H1 (cell line): ENCODE data around the gene ALPG. TPM values are rescaled to one million over a fixed set of nuclear protein-coding genes. Genes with fewer than 3 reads are reported as not detected.
"Not testable (repeated sequence)": the region's sequence is repeated elsewhere in the genome, so short reads cannot be mapped to it uniquely, and the experiment has no call there.

ENCODE experiments used
- CTCF ChIA-PET: fragments of 300-600 bp; sonication (Branson Sonifier 250); formaldehyde crosslinking; loops from one replicate; lab custom pipeline; 2021; ENCODE audit not compliant: partially characterized antibody; lab: Charles Lee
- POLR2A ChIA-PET: fragments of 300-600 bp; sonication (Branson Sonifier 250); formaldehyde crosslinking; loops from one replicate; lab custom pipeline; 2021; ENCODE audit warnings: inconsistent platforms; ENCODE audit not compliant: partially characterized antibody; lab: Charles Lee
- DNase-seq, 2 experiments: peaks; one replicate each; pipeline versions ENCODE4 v3.0.0 to v3.0.0-alpha.2; 2010 to 2022; ENCODE audit warnings: low spot score in 2 of 2, low read depth in 1 of 2, mixed read lengths in 1 of 2
- FAIRE-seq: peaks from 2 replicates; lab custom pipeline; 2011; peaks lifted over from hg19 to GRCh38; lab: Jason Lieb, UNC
- H2AFZ ChIP-seq: 2 replicates; pipeline ENCODE4 v1.8.1; 2012; ENCODE audit warnings: low read length, inconsistent platforms
- H2AK5ac ChIP-seq: 2 replicates; pipeline ENCODE4 v1.6.1; 2013; ENCODE audit warnings: low read depth, low read length
- H2BK120ac ChIP-seq: replicated peaks from 2 replicates; pipeline ENCODE3; 2013; ENCODE audit warnings: low read depth, low read length, inconsistent platforms
- H2BK12ac ChIP-seq: 2 replicates; pipeline ENCODE4 v1.6.1; 2013; ENCODE audit warnings: low read depth, low read length
- H2BK15ac ChIP-seq: 2 replicates; pipeline ENCODE4 v1.6.1; 2013; ENCODE audit warnings: low read length
- H2BK20ac ChIP-seq: 2 replicates; pipeline ENCODE4 v1.6.1; 2013; ENCODE audit warnings: low read length
- H2BK5ac ChIP-seq: 2 replicates; pipeline ENCODE4 v1.6.1; 2013; ENCODE audit warnings: low read depth, low read length
- H3K14ac ChIP-seq: 2 replicates; pipeline ENCODE4 v1.6.1; 2013; ENCODE audit warnings: inconsistent platforms; ENCODE audit not compliant: insufficient read length
- H3K18ac ChIP-seq: 2 replicates; pipeline ENCODE4 v1.6.1; 2013; ENCODE audit warnings: low read length; ENCODE audit errors: extremely low read depth
- H3K23ac ChIP-seq: 2 replicates; pipeline ENCODE4 v1.6.1; 2013; ENCODE audit warnings: inconsistent platforms; ENCODE audit not compliant: insufficient read length
- H3K23me2 ChIP-seq: 2 replicates; pipeline ENCODE4 v1.6.1; 2013; ENCODE audit warnings: low read depth, low read length
- H3K27ac ChIP-seq: 2 replicates; pipeline ENCODE4 v1.6.1; 2011; ENCODE audit warnings: low read depth, low read length, inconsistent platforms
- H3K27me3 ChIP-seq, 4 experiments: replicated peaks in 1 of 4; 1 replicate in 1 of 4; 2 replicates in 3 of 4; pipeline versions ENCODE4 v1.6.1 to v1.8.1; 2011 to 2013; ENCODE audit warnings: low read length in 3 of 4, mild to moderate bottlenecking in 3 of 4, inconsistent platforms in 2 of 4, mixed read lengths in 2 of 4, moderate library complexity in 1 of 4; ENCODE audit not compliant: control insufficient read depth in 3 of 4, insufficient read depth in 3 of 4; ENCODE audit errors: extremely low read depth in 1 of 4
- H3K36me3 ChIP-seq, 4 experiments: 2 replicates each; pipeline versions ENCODE4 v1.6.1 to v1.8.1; 2011 to 2013; ENCODE audit warnings: mild to moderate bottlenecking in 4 of 4, low read length in 3 of 4, moderate library complexity in 2 of 4, control low read depth in 1 of 4, inconsistent platforms in 1 of 4; ENCODE audit not compliant: insufficient read depth in 4 of 4, control insufficient read depth in 2 of 4
- H3K4ac ChIP-seq: replicated peaks from 2 replicates; pipeline ENCODE3; 2013; ENCODE audit warnings: low read length, low read depth, mixed read lengths, inconsistent platforms; ENCODE audit not compliant: insufficient read length
- H3K4me1 ChIP-seq, 4 experiments: replicated peaks in 1 of 4; 1 replicate in 1 of 4; 2 replicates in 3 of 4; pipeline versions ENCODE4 v1.6.1 to v1.8.1; 2011 to 2013; ENCODE audit warnings: low read length in 3 of 4, inconsistent platforms in 2 of 4, mixed read lengths in 1 of 4; ENCODE audit not compliant: insufficient read depth in 4 of 4, control insufficient read depth in 3 of 4
- H3K4me2 ChIP-seq, 2 experiments: 2 replicates each; pipeline versions ENCODE4 v1.6.1 to v1.8.1; 2011 to 2013; ENCODE audit warnings: low read depth in 2 of 2, low read length in 2 of 2, control low read depth in 1 of 2, inconsistent platforms in 1 of 2, mild to moderate bottlenecking in 1 of 2; ENCODE audit not compliant: insufficient read depth in 1 of 2
- H3K4me3 ChIP-seq, 4 experiments: fragments of 200-600, 300-600 bp in 1 of 4; sonication (generic), shearing (Covaris generic), sonication (Bioruptor Twin) in 1 of 4; 2 replicates each; pipeline versions ENCODE4 v1.5.1 to v1.8.1; 2011 to 2016; ENCODE audit warnings: low read length in 4 of 4, low read depth in 3 of 4, control low read depth in 2 of 4, inconsistent platforms in 2 of 4, mild to moderate bottlenecking in 2 of 4, mixed read lengths in 1 of 4, moderate library complexity in 1 of 4; ENCODE audit not compliant: insufficient read depth in 2 of 4; ENCODE audit errors: extremely low read depth in 1 of 4
- H3K56ac ChIP-seq: replicated peaks from 2 replicates; pipeline ENCODE3; 2013; ENCODE audit warnings: low read depth, mild to moderate bottlenecking, mixed read lengths, low read length, inconsistent platforms; ENCODE audit not compliant: insufficient read length
- H3K79me1 ChIP-seq: 2 replicates; pipeline ENCODE4 v1.6.1; 2013; ENCODE audit warnings: low read depth, low read length, control low read depth
- H3K79me2 ChIP-seq, 2 experiments: 2 replicates each; pipeline versions ENCODE4 v1.6.1 to v1.8.1; 2012 to 2013; ENCODE audit warnings: low read length in 2 of 2, mild to moderate bottlenecking in 2 of 2, inconsistent platforms in 1 of 2; ENCODE audit not compliant: insufficient read depth in 2 of 2, control insufficient read depth in 1 of 2
- H3K9ac ChIP-seq, 4 experiments: replicated peaks in 1 of 4; 1 replicate in 1 of 4; 2 replicates in 3 of 4; pipeline versions ENCODE4 v1.6.1 to v1.8.1; 2011 to 2013; ENCODE audit warnings: low read depth in 3 of 4, low read length in 3 of 4, control low read depth in 2 of 4, mild to moderate bottlenecking in 2 of 4, moderate library complexity in 2 of 4, inconsistent platforms in 1 of 4; ENCODE audit errors: extremely low read depth in 1 of 4
- H3K9me3 ChIP-seq, 2 experiments: 2 replicates each; pipeline versions ENCODE4 v1.6.1 to v1.8.1; 2012 to 2013; ENCODE audit warnings: mild to moderate bottlenecking in 2 of 2, moderate library complexity in 2 of 2, control low read depth in 1 of 2, inconsistent platforms in 1 of 2, low read depth in 1 of 2, low read length in 1 of 2, mixed read lengths in 1 of 2; ENCODE audit not compliant: insufficient read depth in 2 of 2
- H4K20me1 ChIP-seq, 2 experiments: replicated peaks in 1 of 2; 2 replicates each; pipeline versions ENCODE3 to v1.8.1; 2011 to 2013; ENCODE audit warnings: inconsistent platforms in 2 of 2, low read length in 2 of 2, mild to moderate bottlenecking in 1 of 2; ENCODE audit not compliant: insufficient read depth in 2 of 2, control insufficient read depth in 1 of 2
- H4K5ac ChIP-seq: 2 replicates; pipeline ENCODE4 v1.6.1; 2013; ENCODE audit warnings: low read length, low read depth, mixed read lengths, inconsistent platforms; ENCODE audit not compliant: insufficient read length
- H4K8ac ChIP-seq: 2 replicates; pipeline ENCODE4 v1.8.0; 2013; ENCODE audit warnings: mild to moderate bottlenecking, moderate library complexity, low read length, inconsistent platforms; ENCODE audit not compliant: insufficient read depth; ENCODE audit errors: extremely low read depth
- H4K91ac ChIP-seq: replicated peaks from 2 replicates; pipeline ENCODE3; 2013; ENCODE audit warnings: low read length, mixed read lengths, inconsistent platforms; ENCODE audit not compliant: insufficient read length
- POLR2A ChIP-seq, 2 experiments: IDR thresholded peaks; 1 replicate in 1 of 2; 2 replicates in 1 of 2; pipeline ENCODE4 v1.6.1; 2011; ENCODE audit warnings: low read depth in 2 of 2, low read length in 2 of 2, mild to moderate bottlenecking in 2 of 2; ENCODE audit errors: control extremely low read depth in 1 of 2
- POLR2AphosphoS5 ChIP-seq: IDR thresholded peaks from 2 replicates; pipeline ENCODE4 v1.6.1; 2011; ENCODE audit warnings: low read depth, low read length
- whole genome bisulfite sequencing, 2 experiments: shearing (Covaris generic) in 1 of 2; methylation state at CpG; one replicate each; pipeline versions ENCODE4 v1.1.6 to v1.1.7; 2013 to 2015; ENCODE audit warnings: low lambda C conversion rate in 2 of 2, mixed read lengths in 2 of 2, inconsistent platforms in 1 of 2, low coverage in 1 of 2, missing lambda C conversion rate in 1 of 2; ENCODE audit not compliant: insufficient replicate concordance in 2 of 2, insufficient coverage in 1 of 2, insufficient read length in 1 of 2; ENCODE audit errors: extremely low coverage in 1 of 2, missing lambda C conversion rate in 1 of 2; 5-methylcytosine and 5-hydroxymethylcytosine counted together
- polyA plus RNA-seq, 7 experiments: library from polyadenylated mRNA; depleted of rRNA in 3 of 7; stranded (reverse) in 5 of 7; unstranded in 2 of 7; fragments of >200 nt in 5 of 7; fragments of 200-250 nt in 2 of 7; gene quantifications; 1 replicate in 5 of 7; 2 replicates in 1 of 7; 4 replicates in 1 of 7; pipeline versions ENCODE4 v1.2.1 to v1.2.3, GENCODE V29; 2011 to 2013; ENCODE audit warnings: missing spikeins in 2 of 7, mixed read lengths in 2 of 7
- total RNA-seq: library from RNA; stranded (reverse); fragmentation: NEBNext Ultra II Directional; extraction: Animal tissue kit (Norgen Biotek cat#: 25700); gene quantifications from 2 replicates; pipeline ENCODE4 v1.2.1, GENCODE V29; 2021

The ALPG gene
- total and polyA plus RNA-seq, 2 of the 8 experiments (the other 6 are each of a cell fraction or from before 2014, with no cell fraction given), result 0.56 to 2.1 TPM

GRCh38 chr2:232409617-232410016 is 3.0 kb downstream of the ALPG start:
- FAIRE-seq, H3K14ac ChIP-seq, H3K23ac ChIP-seq, H3K9me3 ChIP-seq, H4K91ac ChIP-seq, H3K9ac ChIP-seq, H2AFZ ChIP-seq, H2BK120ac ChIP-seq, H4K5ac ChIP-seq, H3K18ac ChIP-seq, H3K4me1 ChIP-seq, H2BK12ac ChIP-seq, H3K4ac ChIP-seq, H3K79me2 ChIP-seq, H3K27ac ChIP-seq, H3K4me2 ChIP-seq, H3K23me2 ChIP-seq, H2BK5ac ChIP-seq, H4K20me1 ChIP-seq, H2BK20ac ChIP-seq, H4K8ac ChIP-seq, H3K27me3 ChIP-seq, H3K79me1 ChIP-seq, H2BK15ac ChIP-seq, DNase-seq, H3K4me3 ChIP-seq, H2AK5ac ChIP-seq, H3K56ac ChIP-seq: not testable (repeated sequence)
- ChIA-PET CTCF (interaction anchor here (1.1 to 3.6 kb wide), 3 partner anchors 26 to 41 kb away, joined by 3 to 16 read pairs (median 5); no protein-coding TSS in a partner anchor), POLR2A (interaction anchor here (1.2 to 8.5 kb wide), 3 partner anchors 10 to 25 kb away, joined by 5 to 70 read pairs (median 29); no protein-coding TSS in a partner anchor)
- TF ChIP-seq POLR2AphosphoS5 (0 out of 2 replicates have a peak, but pooled peaks have one; percentile 25), POLR2A (IDR thresholded peaks at IDR 0.05; ENCODE audit: control extremely low read depth in 1 of 2, low read depth in 2 of 2, low read length in 2 of 2) (0 out of 3 replicates have a peak, but pooled peaks of 1 of the 2 experiments have one; percentile 14)
- H3K36me3 ChIP-seq, result peaks cover 0 to 21% (median 12%) of the 10 kb centered on the region in 4 experiments; a peak in 5 of 8 replicates
- 95% methylated on average over 21 of the region's 40 CpGs; no CpG with 5 or more reads in 1 of the 2 experiments for WGBS, 2 experiments
